ENCODE data around the gene IL23A.
"Not testable (repeated sequence)": the region's sequence is repeated elsewhere in the genome, so short reads cannot be mapped to it uniquely, and the experiment has no call there.

Gene IL23A

GRCh38 chr12:56326533-56326932, 12.2 kb upstream of the IL23A start:
- no peak for DNase-seq (ENCODE audit: low read depth)

GRCh38 chr12:56330936-56331490, 7.7 kb upstream of the IL23A start:
- no peak for DNase-seq (ENCODE audit: low read depth)

- DNase-seq (ENCODE audit: low read depth): no peak
Measured at GRCh38 chr12:56332512-56333196, 6.0 kb upstream of the IL23A start.

- DNase-seq (ENCODE audit: low read depth): peak; percentile 51
Measured at GRCh38 chr12:56333197-56333678, 5.4 kb upstream of the IL23A start.

GRCh38 chr12:56333679-56334489, 4.8 kb upstream of the IL23A start, which contains the start of gene PAN2:
PAN2 (minus strand) TSS chr12:56334000; CDS start chr12:56333094, 906 bp downstream.
- DNase-seq (ENCODE audit: low read depth): peak; percentile 94

GRCh38 chr12:56334490-56334793, 4.2 kb upstream of the IL23A start:
- DNase-seq (ENCODE audit: low read depth): no peak

GRCh38 chr12:56335527-56335926, 3.2 kb upstream of the IL23A start:
- DNase-seq (ENCODE audit: low read depth): not testable (repeated sequence)

- no peak for DNase-seq (ENCODE audit: low read depth)
Measured at GRCh38 chr12:56336361-56337167, 2.1 kb upstream of the IL23A start.

- no peak for DNase-seq (ENCODE audit: low read depth)
Measured at GRCh38 chr12:56337753-56338251, 882 bp upstream of the IL23A start.

GRCh38 chr12:56339158-56339422, 406 bp downstream of the IL23A start:
- no peak for DNase-seq (ENCODE audit: low read depth)

GRCh38 chr12:56341616-56342015, 2.9 kb downstream of the IL23A start:
- DNase-seq (ENCODE audit: low read depth): no peak

GRCh38 chr12:56342290-56342689, 3.6 kb downstream of the IL23A start:
- not testable (repeated sequence) for DNase-seq (ENCODE audit: low read depth)

- DNase-seq (ENCODE audit: low read depth): no peak
Measured at GRCh38 chr12:56346675-56347074, 8.0 kb downstream of the IL23A start.

GRCh38 chr12:56347255-56347654, 8.6 kb downstream of the IL23A start:
- not testable (repeated sequence) for DNase-seq (ENCODE audit: low read depth)

- DNase-seq (ENCODE audit: low read depth): no peak
Measured at GRCh38 chr12:56348776-56349175, 10.1 kb downstream of the IL23A start.

- DNase-seq (ENCODE audit: low read depth): no peak
Measured at GRCh38 chr12:56350662-56351061, 12.0 kb downstream of the IL23A start.

GRCh38 chr12:56351325-56351724, 12.6 kb downstream of the IL23A start:
- no peak for DNase-seq (ENCODE audit: low read depth)

- no peak for DNase-seq (ENCODE audit: low read depth)
Measured at GRCh38 chr12:56358836-56359532, 20.3 kb downstream of the IL23A start.

GRCh38 chr12:56359851-56360767, 21.4 kb downstream of the IL23A start, which contains the start of gene STAT2:
STAT2 (minus strand) TSS chr12:56360107; CDS start chr12:56356571, 3,536 bp downstream.
- peak; percentile 98 for DNase-seq (ENCODE audit: low read depth)

- DNase-seq (ENCODE audit: low read depth): no peak
Measured at GRCh38 chr12:56361487-56362129, 22.9 kb downstream of the IL23A start.
